ENCODE data around the gene CA12. TPM values are rescaled to one million over a fixed set of nuclear protein-coding genes. Genes with fewer than 3 reads are reported as not detected.

The CA12 gene
- total and polyA plus RNA-seq, 2 of the 8 experiments (the other 6 are each of a cell fraction or from before 2014, with no cell fraction given) = 4.7 to 4.9 TPM

- FAIRE-seq (no peak), DNase-seq (ENCODE audit: low read depth in 1 of 2, low spot score in 2 of 2) (peak in 1 of 2 experiments; percentile 58)
- H2AFZ ChIP-seq (ENCODE audit: low read length) = no peak overlapping the region; the same call in 1 of the 2 replicates
- no peaks in the 10 kb centered on the region for H3K79me1 ChIP-seq (ENCODE audit: low read depth, low read length)
- H2AK5ac ChIP-seq (ENCODE audit: low read depth, low read length) = no peak overlapping the region
- CTCF ChIA-PET (ENCODE audit: partially characterized antibody) = interaction anchor here (0.6 to 1.9 kb wide), 9 partner anchors 10 to 337 kb away, joined by 3 to 4 read pairs (median 3); no protein-coding TSS in a partner anchor
- H3K4me3 ChIP-seq (ENCODE audit: extremely low read depth in 1 of 4, insufficient read depth in 2 of 4, low read depth in 3 of 4, low read length in 4 of 4) = peak overlapping the region; percentile 54 to 79 (median 69)
- no peak overlapping the region; a peak in 2 of 7 replicates for H3K9ac ChIP-seq (replicated peaks in 1 of 4; ENCODE audit: extremely low read depth in 1 of 4, low read depth in 3 of 4, low read length in 3 of 4)
- 0 out of 2 replicates have a peak overlapping the region, but pooled peaks have one; percentile 2 for H2BK12ac ChIP-seq (ENCODE audit: low read depth, low read length)
- peaks cover 0 to 2% (median 0%) of the 10 kb centered on the region in 4 experiments; a peak in 2 of 7 replicates for H3K4me1 ChIP-seq (replicated peaks in 1 of 4; ENCODE audit: control insufficient read depth in 3 of 4, insufficient read depth in 4 of 4, low read length in 3 of 4)
- peaks cover 4% of the 10 kb centered on the region; the same call in 1 of the 2 replicates for H3K23me2 ChIP-seq (ENCODE audit: low read depth, low read length)
- H3K18ac ChIP-seq (ENCODE audit: extremely low read depth, low read length) = peak overlapping the region; percentile 93; the same call in 1 of the 2 replicates
- peaks cover 0 to 2% of the 10 kb centered on the region in 2 experiments; a peak in 2 of 4 replicates for H3K9me3 ChIP-seq (ENCODE audit: insufficient read depth in 2 of 2, low read depth in 1 of 2, low read length in 1 of 2)
- no peak overlapping the region for H3K27ac ChIP-seq (ENCODE audit: low read depth, low read length)
- H4K5ac ChIP-seq (ENCODE audit: insufficient read length, low read depth, low read length) = no peak overlapping the region
- TF ChIP-seq KDM4A (IDR thresholded peaks at IDR 0.05; ENCODE audit: low read depth, low read length, severe bottlenecking) (no peak), SIN3A (conservative IDR thresholded peaks at IDR 0.05 in 1 of 2, IDR thresholded peaks at IDR 0.05 in 1 of 2; ENCODE audit: low read depth in 1 of 2, low read length in 2 of 2) (0 out of 4 replicates have a peak, but pooled peaks of 1 of the 2 experiments have one; percentile 8), TAF1 (IDR thresholded peaks at IDR 0.05; ENCODE audit: low read depth, low read length) (0 out of 2 replicates have a peak, but pooled peaks have one; percentile 35), ASH2L (IDR thresholded peaks at IDR 0.05; ENCODE audit: low read length) (peak; percentile 35), RAD21 (IDR thresholded peaks at IDR 0.05 in 1 of 2, conservative IDR thresholded peaks at IDR 0.05 in 1 of 2; ENCODE audit: low read depth in 2 of 2, low read length in 2 of 2) (peak; percentile 6 to 12; a peak in 2 of 4 replicates), YY1 (IDR thresholded peaks at IDR 0.05; ENCODE audit: low read depth, low read length) (0 out of 2 replicates have a peak, but pooled peaks have one; percentile 1), CTBP2 (IDR thresholded peaks at IDR 0.05; ENCODE audit: borderline replicate concordance, insufficient read depth, insufficient read length, low read length) (no peak)
- no peak overlapping the region for H2BK5ac ChIP-seq (ENCODE audit: low read depth, low read length)
- H3K56ac ChIP-seq (replicated peaks; ENCODE audit: insufficient read length, low read depth, low read length) = peak overlapping the region; percentile 94
- H3K36me3 ChIP-seq (ENCODE audit: control insufficient read depth in 2 of 4, insufficient read depth in 4 of 4, low read length in 3 of 4) = peaks cover 0 to 6% (median 0%) of the 10 kb centered on the region in 4 experiments; a peak in 2 of 8 replicates
- no peak overlapping the region for H2BK15ac ChIP-seq (ENCODE audit: low read length)
- H3K27me3 ChIP-seq (replicated peaks in 1 of 4; ENCODE audit: control insufficient read depth in 3 of 4, extremely low read depth in 1 of 4, insufficient read depth in 3 of 4, low read length in 3 of 4) = no peaks in the 10 kb centered on the region; a peak in 1 of 7 replicates
- no peak overlapping the region for H3K23ac ChIP-seq (ENCODE audit: insufficient read length)
- H4K20me1 ChIP-seq (replicated peaks in 1 of 2; ENCODE audit: control insufficient read depth in 1 of 2, insufficient read depth in 2 of 2, low read length in 2 of 2) = no peaks in the 10 kb centered on the region
- H3K14ac ChIP-seq (ENCODE audit: insufficient read length) = no peak overlapping the region
- POLR2A ChIA-PET (ENCODE audit: partially characterized antibody) = interaction anchor here (0.6 to 3.3 kb wide), 12 partner anchors 17 to 734 kb away, joined by 3 to 8 read pairs (median 4); partner anchors contain the start of gene RPS27L
- no peak overlapping the region for H2BK20ac ChIP-seq (ENCODE audit: low read length)
- H3K79me2 ChIP-seq (ENCODE audit: control insufficient read depth in 1 of 2, insufficient read depth in 2 of 2, low read length in 2 of 2) = no peaks in the 10 kb centered on the region
- peak overlapping the region; percentile 66 to 87 for H3K4me2 ChIP-seq (ENCODE audit: insufficient read depth in 1 of 2, low read depth in 2 of 2, low read length in 2 of 2)
- H4K8ac ChIP-seq (ENCODE audit: extremely low read depth, insufficient read depth, low read length) = no peak overlapping the region
- 3% methylated on average over 17 of the region's 17 CpGs; no CpG with 5 or more reads in 1 of the 2 experiments for WGBS, 2 experiments (ENCODE audit: extremely low coverage in 1 of 2, insufficient coverage in 1 of 2, insufficient read length in 1 of 2, insufficient replicate concordance in 2 of 2, low coverage in 1 of 2, low lambda C conversion rate in 2 of 2, missing lambda C conversion rate in 1 of 2)
- no peak overlapping the region for H4K91ac ChIP-seq (replicated peaks; ENCODE audit: insufficient read length, low read length)
- H2BK120ac ChIP-seq (replicated peaks; ENCODE audit: low read depth, low read length) = no peak overlapping the region
- H3K4ac ChIP-seq (replicated peaks; ENCODE audit: insufficient read length, low read depth, low read length) = peak overlapping the region; percentile 70
Measured at GRCh38 chr15:63277893-63278456, 103.7 kb downstream of the CA12 start.
